Measurements from ENCODE around the gene SLC25A34. TPM values are rescaled to one million over a fixed set of nuclear protein-coding genes. Genes with fewer than 3 reads are reported as not detected.
A peak's percentile ranks its signal among the peaks of the same experiment; 100 is the strongest.

SLC25A34 gene
- 1 to 10 TPM; 1.8 to 3.5 TPM for total RNA-seq
- 1.4 TPM for polyA plus RNA-seq (2013, experiment 1 of 2)
- 0.95 TPM for polyA plus RNA-seq (2013, experiment 2 of 2)
- long read RNA-seq, experiment 1: 0 reads
- long read RNA-seq, experiment 2: 0 reads
- long read RNA-seq, experiment 3, partial matches to known transcripts: 0 of 3 reads
- long read RNA-seq, experiment 3, other reads (novel, unspliced or antisense): 3 of 3 reads
- long read RNA-seq, experiment 4: 0 reads

- Mint-ChIP-seq H3K27me3 (ENCODE audit: insufficient read depth) (no peaks in the 10 kb centered on the region), H3K9me3 (no peaks in the 10 kb centered on the region), H3K4me1 (peaks cover 5% of the 10 kb centered on the region), H3K36me3 (ENCODE audit: low read depth) (peaks cover 5% of the 10 kb centered on the region), H3K27ac (no peak within 1 kb of the TSS), H3K4me3 (no peak within 1 kb of the TSS)
- 92 to 93% methylated on average over 21 to 35 of the region's 35 CpGs for WGBS, 2 experiments (ENCODE audit: insufficient coverage in 1 of 2, insufficient read length in 1 of 2)
- no peaks in the 10 kb centered on the region for H3K27me3 ChIP-seq (ENCODE audit: control insufficient read depth, insufficient read depth, low read length, poor library complexity, severe bottlenecking)
- no peak within 1 kb of the TSS for H3K27ac ChIP-seq (ENCODE audit: low read depth, low read length)
- no peaks in the 10 kb centered on the region for H3K36me3 ChIP-seq (ENCODE audit: control insufficient read depth, insufficient read depth, low read length)
- H3K9me3 ChIP-seq (ENCODE audit: control insufficient read depth, low read length): no peaks in the 10 kb centered on the region
- no peak within 1 kb of the TSS for H3K4me3 ChIP-seq (ENCODE audit: low read length)
- H3K4me1 ChIP-seq (ENCODE audit: control insufficient read depth, insufficient read depth, low read length): no peaks in the 10 kb centered on the region
- no peak within 1 kb of the TSS for H3K9ac ChIP-seq (ENCODE audit: extremely low read depth, low read length, poor library complexity, severe bottlenecking)
- DNase-seq: no peak
- TF ChIP-seq, protein P1, sequence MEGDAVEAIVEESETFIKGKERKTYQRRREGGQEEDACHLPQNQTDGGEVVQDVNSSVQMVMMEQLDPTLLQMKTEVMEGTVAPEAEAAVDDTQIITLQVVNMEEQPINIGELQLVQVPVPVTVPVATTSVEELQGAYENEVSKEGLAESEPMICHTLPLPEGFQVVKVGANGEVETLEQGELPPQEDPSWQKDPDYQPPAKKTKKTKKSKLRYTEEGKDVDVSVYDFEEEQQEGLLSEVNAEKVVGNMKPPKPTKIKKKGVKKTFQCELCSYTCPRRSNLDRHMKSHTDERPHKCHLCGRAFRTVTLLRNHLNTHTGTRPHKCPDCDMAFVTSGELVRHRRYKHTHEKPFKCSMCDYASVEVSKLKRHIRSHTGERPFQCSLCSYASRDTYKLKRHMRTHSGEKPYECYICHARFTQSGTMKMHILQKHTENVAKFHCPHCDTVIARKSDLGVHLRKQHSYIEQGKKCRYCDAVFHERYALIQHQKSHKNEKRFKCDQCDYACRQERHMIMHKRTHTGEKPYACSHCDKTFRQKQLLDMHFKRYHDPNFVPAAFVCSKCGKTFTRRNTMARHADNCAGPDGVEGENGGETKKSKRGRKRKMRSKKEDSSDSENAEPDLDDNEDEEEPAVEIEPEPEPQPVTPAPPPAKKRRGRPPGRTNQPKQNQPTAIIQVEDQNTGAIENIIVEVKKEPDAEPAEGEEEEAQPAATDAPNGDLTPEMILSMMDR (conservative IDR thresholded peaks at IDR 0.05): peak; percentile 42
Observed at GRCh38 chr1:15736038-15736891, at the start of gene SLC25A34. TSS of gene SLC25A34 (plus strand) at chr1:15736258. CDS start at chr1:15736486, 228 bp downstream.

GRCh38 chr1:15687446-15687845 is 48.6 kb upstream of the SLC25A34 start:
- Mint-ChIP-seq H3K36me3 (ENCODE audit: low read depth) (peaks cover 24% of the 10 kb centered on the region), H3K27me3 (ENCODE audit: insufficient read depth) (no peaks in the 10 kb centered on the region)

GRCh38 chr1:15690317-15690716 is 45.7 kb upstream of the SLC25A34 start:
- TF ChIP-seq, protein P1 (conservative IDR thresholded peaks at IDR 0.05): no peak
- Mint-ChIP-seq H3K36me3 (ENCODE audit: low read depth) (peaks cover 26% of the 10 kb centered on the region), H3K4me1 (peaks cover 11% of the 10 kb centered on the region), H3K9me3 (no peaks in the 10 kb centered on the region), H3K27me3 (ENCODE audit: insufficient read depth) (no peaks in the 10 kb centered on the region), H3K27ac (no peak overlapping the region), H3K4me3 (no peak overlapping the region)
- DNase-seq: no peak
- H3K27ac ChIP-seq (ENCODE audit: low read depth, low read length): no peak overlapping the region
- H3K4me1 ChIP-seq (ENCODE audit: control insufficient read depth, insufficient read depth, low read length): peaks cover 3% of the 10 kb centered on the region
- H3K9me3 ChIP-seq (ENCODE audit: control insufficient read depth, low read length): no peaks in the 10 kb centered on the region
- peaks cover 17% of the 10 kb centered on the region for H3K36me3 ChIP-seq (ENCODE audit: control insufficient read depth, insufficient read depth, low read length)
- WGBS, 2 experiments (ENCODE audit: insufficient coverage in 1 of 2, insufficient read length in 1 of 2): 94 to 96% methylated on average over 6 of the region's 6 CpGs
- H3K27me3 ChIP-seq (ENCODE audit: control insufficient read depth, insufficient read depth, low read length, poor library complexity, severe bottlenecking): no peaks in the 10 kb centered on the region
- no peak overlapping the region for H3K4me3 ChIP-seq (ENCODE audit: low read length)
- no peak overlapping the region for H3K9ac ChIP-seq (ENCODE audit: extremely low read depth, low read length, poor library complexity, severe bottlenecking)

More at GRCh38 chr1:15687446-15687845, 48.6 kb upstream of the SLC25A34 start:
- Histone ChIP-seq H3K27me3 (ENCODE audit: control insufficient read depth, insufficient read depth, low read length, poor library complexity, severe bottlenecking) (no peaks in the 10 kb centered on the region), H3K9ac (ENCODE audit: extremely low read depth, low read length, poor library complexity, severe bottlenecking) (no peak overlapping the region), H3K4me1 (ENCODE audit: control insufficient read depth, insufficient read depth, low read length) (peaks cover 3% of the 10 kb centered on the region), H3K27ac (ENCODE audit: low read depth, low read length) (no peak overlapping the region), H3K9me3 (ENCODE audit: control insufficient read depth, low read length) (no peaks in the 10 kb centered on the region), H3K4me3 (ENCODE audit: low read length) (no peak overlapping the region), H3K36me3 (ENCODE audit: control insufficient read depth, insufficient read depth, low read length) (peaks cover 17% of the 10 kb centered on the region)
- H3K27ac Mint-ChIP-seq: no peak overlapping the region
- no peak overlapping the region for H3K4me3 Mint-ChIP-seq
- H3K9me3 Mint-ChIP-seq: no peaks in the 10 kb centered on the region
- WGBS, 2 experiments (ENCODE audit: insufficient coverage in 1 of 2, insufficient read length in 1 of 2): 88 to 93% methylated on average over 1 to 2 of the region's 2 CpGs
- TF ChIP-seq, protein P1 (conservative IDR thresholded peaks at IDR 0.05): no peak
- H3K4me1 Mint-ChIP-seq: peaks cover 21% of the 10 kb centered on the region
- DNase-seq: no peak
